Psoas muscle (tissue), 8 donors: ENCODE measurements around the gene CCDC78. TPM values are rescaled to one million over a fixed set of nuclear protein-coding genes. Genes with fewer than 3 reads are reported as not detected.
A peak's percentile ranks its signal among the peaks of the same experiment; 100 is the strongest.
"Not testable (repeated sequence)": the region's sequence is repeated elsewhere in the genome, so short reads cannot be mapped to it uniquely, and the experiment has no call there.

Experiments used
- ATAC-seq, 4 donors: fragments of 200-7000 bp; cut with Tn5 transposase; one replicate each; pipeline ENCODE4 v1.9.1; 2020; ENCODE audit warnings: moderate library complexity in 3 of 4, mild to moderate bottlenecking in 2 of 4
- DNase-seq, 2 donors: peaks; one replicate each; pipeline ENCODE4 v3.0.0-alpha.2; 2020
- H3K27ac ChIP-seq: fragments of 200-600 bp; one replicate; pipeline ENCODE4 v1.8.0; 2022
- H3K27me3 ChIP-seq, 3 donors: fragments of 200-600 bp in 1 of 3; one replicate each; pipeline versions ENCODE4 v1.6.1 to v1.8.0; 2013 to 2022; ENCODE audit warnings: low read length in 2 of 3, mild to moderate bottlenecking in 2 of 3, moderate library complexity in 1 of 3; ENCODE audit not compliant: insufficient read depth in 3 of 3
- H3K36me3 ChIP-seq, 2 donors: fragments of 200-600 bp in 1 of 2; one replicate each; pipeline versions ENCODE4 v1.6.1 to v1.8.0; 2013 to 2022; ENCODE audit warnings: low read depth in 1 of 2, mild to moderate bottlenecking in 1 of 2, moderate library complexity in 1 of 2; ENCODE audit not compliant: insufficient read depth in 1 of 2
- H3K4me1 ChIP-seq: fragments of 200-600 bp; one replicate; pipeline ENCODE4 v1.8.0; 2022
- H3K4me3 ChIP-seq: fragments of 200-600 bp; one replicate; pipeline ENCODE4 v1.8.0; 2022; ENCODE audit warnings: mild to moderate bottlenecking
- H3K9me3 ChIP-seq: fragments of 200-600 bp; one replicate; pipeline ENCODE4 v1.8.0; 2022
- CTCF ChIP-seq: fragments of 200-600 bp; IDR thresholded peaks from one replicate; pipeline ENCODE4 v1.8.0; 2022; ENCODE audit warnings: antibody characterized with exemption
- WGBS, 3 donors: extraction: QIAGEN DNeasy Blood & Tissue Kit; methylation state at CpG; one replicate each; pipeline versions ENCODE4 v1.1.6 to v1.1.7; 2013; 5-methylcytosine and 5-hydroxymethylcytosine counted together
- intact Hi-C, 2 donors: fragments of 100-400 bp; cut with DNase I; formaldehyde crosslinking; loops; one replicate each; pipeline versions ENCODE4 v1.11.0 to v1.14.2; 2022
- polyA plus RNA-seq, 3 donors: library from polyadenylated mRNA; stranded (reverse); fragments of 200-250 nt; gene quantifications; one replicate each; pipeline ENCODE4 v1.2.3, GENCODE V29; 2013
- total RNA-seq, 4 donors: library from RNA; stranded (reverse); fragmentation: NEBNext Ultra II Directional in 2 of 4; extraction: Animal tissue kit (Norgen Biotek cat#: 25700) in 2 of 4; gene quantifications; one replicate each; pipeline versions ENCODE4 v1.2.1 to v1.2.4, GENCODE V29; 2021 to 2023
- donor health status: healthy with polysubstance abuse.
- donor health status: DM: no; HTN: no; CAD: no; lungs with moderate emphysema.
- donor health status: Bipolar disorder and iron deficiency.
- donor health status: healthy.
- donor health status: DM: yes; HTN: yes; CAD: no.
- donor health status: DM: no; HTN: no; CAD: no.
- donor health status: DM: no; HTN: no; CAD: no.
- donor health status: DM: yes; HTN: yes; CAD: no.

CCDC78 gene
- total and polyA plus RNA-seq, 7 donors: 0.11 to 0.16 (median 0.12) TPM; not detected in 4

- no peak for ATAC-seq
- 10 to 36% (median 17%) methylated on average over 2 to 12 of the region's 12 CpGs for WGBS, 3 donors
- intact Hi-C loops: no loop called here
- no peaks in the 10 kb centered on the region for H3K9me3 ChIP-seq
- H3K27me3 ChIP-seq: peaks cover 0 to 4% (median 2%) of the 10 kb centered on the region in 3 donors
- H3K36me3 ChIP-seq: no peaks in the 10 kb centered on the region
- peak overlapping the region; percentile 74 for H3K4me3 ChIP-seq
- DNase-seq: no peak
- H3K27ac ChIP-seq: no peak overlapping the region
- no peak for TF ChIP-seq CTCF
- H3K4me1 ChIP-seq: peaks cover 18% of the 10 kb centered on the region
Measured at GRCh38 chr16:716200-716568, 10.1 kb downstream of the CCDC78 start.

GRCh38 chr16:715477-716199, 10.6 kb downstream of the CCDC78 start:
- no peak for DNase-seq
- WGBS, 3 donors: 0 to 2% (median 1%) methylated on average over 58 to 74 of the region's 74 CpGs
- Histone ChIP-seq H3K4me1 (peaks cover 18% of the 10 kb centered on the region), H3K27me3 (peaks cover 0 to 10% (median 3%) of the 10 kb centered on the region in 3 donors), H3K4me3 (peak overlapping the region; percentile 74), H3K27ac (no peak overlapping the region), H3K36me3 (no peaks in the 10 kb centered on the region), H3K9me3 (no peaks in the 10 kb centered on the region)
- ATAC-seq: no peak
- intact Hi-C loops: no loop called here
- TF ChIP-seq CTCF: no peak

DNA sequence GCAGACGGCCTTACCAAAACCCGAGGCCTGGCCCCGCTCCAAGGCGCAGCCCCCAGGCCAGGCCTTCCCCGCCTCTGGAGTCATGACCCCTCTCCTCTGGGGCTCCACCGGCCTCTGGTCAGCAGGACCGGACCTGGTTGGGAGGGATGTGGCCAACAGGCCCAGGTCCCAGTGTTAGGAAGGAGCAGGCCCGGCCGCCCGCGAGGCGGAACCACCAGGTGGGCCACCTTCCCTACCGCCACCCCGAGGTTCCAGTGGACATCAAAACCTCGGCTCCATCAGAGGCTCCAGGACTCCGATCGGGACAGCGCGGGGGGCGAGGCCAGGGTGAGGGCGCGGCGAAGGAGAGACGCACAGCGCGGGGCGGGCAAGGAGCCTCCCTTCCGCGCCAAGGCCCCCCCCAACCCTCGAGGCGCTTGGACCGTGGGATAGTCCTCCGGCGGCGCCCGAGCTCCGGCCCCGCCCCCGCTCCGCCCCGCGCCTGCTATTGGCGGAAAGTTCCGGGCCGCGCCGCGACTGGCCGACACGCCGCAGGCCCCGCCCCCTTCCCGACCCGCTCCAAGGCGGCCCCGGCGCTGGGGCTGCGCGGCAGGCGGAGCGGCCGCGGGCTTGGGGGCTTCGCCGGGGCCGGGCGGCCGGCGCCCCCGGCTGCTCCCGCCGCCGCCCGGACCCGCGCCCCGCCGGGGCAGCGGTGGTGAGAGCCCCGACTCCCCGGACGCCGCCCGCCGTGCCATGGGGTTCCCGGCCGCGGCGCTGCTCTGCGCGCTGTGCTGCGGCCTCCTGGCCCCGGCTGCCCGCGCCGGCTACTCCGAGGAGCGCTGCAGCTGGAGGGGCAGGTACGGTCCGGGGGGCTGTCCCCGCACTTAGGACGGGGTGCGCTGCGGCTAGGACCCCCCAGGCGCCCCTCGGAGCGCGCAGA, 11.4 kb downstream of the CCDC78 start, which contains the start of gene METRN:
Gene METRN (plus strand): TSS at position 561 of the 919 bp plus-strand sequence. CDS start 172 bp downstream, at position 733.
- no peaks in the 10 kb centered on the region for H3K36me3 ChIP-seq
- DNase-seq (peak; percentile 95 to 96), ATAC-seq (peak; percentile 90 to 91 (median 90))
- no peak within 1 kb of the TSS for H3K27ac ChIP-seq
- peaks cover 0 to 18% (median 9%) of the 10 kb centered on the region in 3 donors for H3K27me3 ChIP-seq
- H3K4me3 ChIP-seq: peak within 1 kb of the TSS; percentile 74
- H3K4me1 ChIP-seq: peaks cover 12% of the 10 kb centered on the region
- TF ChIP-seq CTCF: no peak
- 4 to 15% (median 7%) methylated on average over 23 to 108 of the region's 108 CpGs for WGBS, 3 donors
- intact Hi-C loops: loop anchor here in 1 of 2 donors (5.0 kb wide), 2 partner anchors 72 to 342 kb away; partner anchors contain the start of genes CHTF18 and RPUSD1
- no peaks in the 10 kb centered on the region for H3K9me3 ChIP-seq

DNA sequence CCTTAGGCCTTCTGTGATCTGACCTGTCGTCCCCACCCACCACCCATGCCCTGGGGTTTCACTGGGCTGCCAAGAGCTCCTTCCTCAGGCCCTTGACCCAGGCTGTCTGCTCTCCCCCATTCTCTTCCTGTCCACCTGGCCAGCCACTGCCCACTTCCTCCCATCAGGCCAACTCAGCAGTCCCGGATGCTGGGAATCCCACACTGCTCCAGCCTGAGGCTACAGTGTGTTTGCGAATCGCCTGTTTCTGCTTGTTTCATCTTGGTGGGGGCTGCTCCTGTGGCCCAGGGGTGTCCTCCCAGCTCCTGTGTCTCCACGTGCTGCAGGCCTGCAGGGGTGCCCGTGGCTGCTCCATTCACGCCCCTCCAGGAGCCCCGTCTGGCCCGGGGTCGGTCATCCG, 12.2 kb downstream of the CCDC78 start:
- no peak for TF ChIP-seq CTCF
- ATAC-seq (no peak), DNase-seq (no peak)
- H3K4me3 ChIP-seq: no peak overlapping the region
- intact Hi-C loops: loop anchor here in 1 of 2 donors (5.0 kb wide), 2 partner anchors 73 to 343 kb away; partner anchors contain the start of genes CHTF18 and RPUSD1
- H3K27ac ChIP-seq: no peak overlapping the region
- no peaks in the 10 kb centered on the region for H3K36me3 ChIP-seq
- peaks cover 0 to 24% (median 9%) of the 10 kb centered on the region in 3 donors for H3K27me3 ChIP-seq
- H3K9me3 ChIP-seq: no peaks in the 10 kb centered on the region
- WGBS, 3 donors: 74 to 77% (median 76%) methylated on average over 8 to 11 of the region's 11 CpGs
- peaks cover 10% of the 10 kb centered on the region for H3K4me1 ChIP-seq

DNA sequence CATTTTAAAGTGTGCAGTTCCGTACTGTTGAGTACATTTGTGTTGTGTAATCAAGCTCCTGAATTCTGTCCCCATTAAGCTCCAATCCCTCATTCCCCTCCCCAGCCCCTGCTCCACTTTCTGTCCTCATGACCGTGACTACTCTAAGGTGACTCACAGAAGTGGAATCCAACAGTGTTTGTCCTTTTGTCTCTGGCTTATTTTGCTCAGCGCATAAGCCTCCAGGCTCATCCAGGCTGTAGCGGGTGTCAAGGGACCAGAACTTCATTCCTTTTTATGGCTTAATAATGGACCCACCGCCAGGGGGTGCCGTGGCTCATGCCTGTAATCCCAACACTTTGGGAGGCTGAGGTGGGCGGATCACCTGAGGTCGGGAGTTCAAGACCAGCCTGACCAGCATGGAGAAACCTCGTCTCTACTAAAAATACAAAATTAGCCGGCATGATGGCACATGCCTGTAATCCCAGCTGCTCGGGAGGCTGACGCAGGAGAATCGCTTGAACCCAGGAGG, 13.4 kb downstream of the CCDC78 start:
- H3K9me3 ChIP-seq, DNase-seq, ATAC-seq, H3K27ac ChIP-seq, H3K4me3 ChIP-seq, H3K36me3 ChIP-seq: not testable (repeated sequence)
- Histone ChIP-seq H3K27me3 (peaks cover 0 to 37% (median 17%) of the 10 kb centered on the region in 3 donors), H3K4me1 (peaks cover 10% of the 10 kb centered on the region)
- intact Hi-C loops: loop anchor here in 1 of 2 donors (5.0 kb wide), 2 partner anchors 75 to 345 kb away; partner anchors contain the start of genes CHTF18 and RPUSD1
- 41 to 54% (median 41%) methylated on average over 13 of the region's 13 CpGs for WGBS, 3 donors
